HG03064 (cell line): ENCODE measurements around the gene MPV17L.
"Not testable (repeated sequence)": the region's sequence is repeated elsewhere in the genome, so short reads cannot be mapped to it uniquely, and the experiment has no call there.

Experiments used
- ATAC-seq: cut with Tn5 transposase; IDR thresholded peaks from one replicate; pipeline ENCODE4 v1.9.1; 2021; ENCODE audit warnings: low read depth; ENCODE audit not compliant: unreplicated experiment

Gene MPV17L

GRCh38 chr16:15407756-15408155 is 12.2 kb downstream of the MPV17L start:
- not testable (repeated sequence) for ATAC-seq

GRCh38 chr16:15409476-15409875 is 13.9 kb downstream of the MPV17L start:
- not testable (repeated sequence) for ATAC-seq

GRCh38 chr16:15415511-15415985 is 20.0 kb downstream of the MPV17L start:
- ATAC-seq, result no peak

GRCh38 chr16:15417197-15417596 is 21.6 kb downstream of the MPV17L start:
- ATAC-seq, result no peak

GRCh38 chr16:15418206-15418605 is 22.7 kb downstream of the MPV17L start:
- ATAC-seq, result no peak

- not testable (repeated sequence) for ATAC-seq
These were observed 26.1 kb downstream of the MPV17L start for GRCh38 chr16:15421696-15422095.

- no peak for ATAC-seq
These were observed 26.7 kb downstream of the MPV17L start for GRCh38 chr16:15422222-15422621.

- ATAC-seq, result no peak
These were observed 30.3 kb downstream of the MPV17L start for GRCh38 chr16:15425861-15426260.

- no peak for ATAC-seq
These were observed 31.2 kb downstream of the MPV17L start for GRCh38 chr16:15426796-15427195.

- ATAC-seq, result no peak
These were observed 32.2 kb downstream of the MPV17L start for GRCh38 chr16:15427648-15428239.

- ATAC-seq, result not testable (repeated sequence)
These were observed 35.3 kb downstream of the MPV17L start for GRCh38 chr16:15430884-15431283.

- ATAC-seq, result no peak
These were observed 38.5 kb downstream of the MPV17L start for GRCh38 chr16:15434079-15434424.

- no peak for ATAC-seq
These were observed 39.1 kb downstream of the MPV17L start, which contains the start of gene BMERB1 for GRCh38 chr16:15434425-15435215. Gene BMERB1, plus strand, starts transcription at chr16:15434588. Its CDS starts 66 bp downstream, at chr16:15434654.

- no peak for ATAC-seq
These were observed 39.8 kb downstream of the MPV17L start for GRCh38 chr16:15435216-15435864.

- ATAC-seq, result no peak
These were observed 43.5 kb downstream of the MPV17L start for GRCh38 chr16:15439102-15439501.

GRCh38 chr16:15439521-15439920 is 44.0 kb downstream of the MPV17L start:
- ATAC-seq, result no peak

- ATAC-seq, result no peak
These were observed 45.3 kb downstream of the MPV17L start for GRCh38 chr16:15440852-15441251.

GRCh38 chr16:15442140-15442539 is 46.6 kb downstream of the MPV17L start:
- ATAC-seq, result not testable (repeated sequence)

GRCh38 chr16:15443753-15444152 is 48.2 kb downstream of the MPV17L start:
- no peak for ATAC-seq

GRCh38 chr16:15444264-15444663 is 48.7 kb downstream of the MPV17L start:
- ATAC-seq, result no peak

GRCh38 chr16:15445450-15445849 is 49.9 kb downstream of the MPV17L start:
- no peak for ATAC-seq
